Measurements from ENCODE around the gene GAS6. TPM values are rescaled to one million over a fixed set of nuclear protein-coding genes. Genes with fewer than 3 reads are reported as not detected.
A peak's percentile ranks its signal among the peaks of the same experiment; 100 is the strongest.

Gene GAS6
- total and polyA plus RNA-seq, 3 donors from 2014 or later: 193 to 575 (median 416) TPM

DNA sequence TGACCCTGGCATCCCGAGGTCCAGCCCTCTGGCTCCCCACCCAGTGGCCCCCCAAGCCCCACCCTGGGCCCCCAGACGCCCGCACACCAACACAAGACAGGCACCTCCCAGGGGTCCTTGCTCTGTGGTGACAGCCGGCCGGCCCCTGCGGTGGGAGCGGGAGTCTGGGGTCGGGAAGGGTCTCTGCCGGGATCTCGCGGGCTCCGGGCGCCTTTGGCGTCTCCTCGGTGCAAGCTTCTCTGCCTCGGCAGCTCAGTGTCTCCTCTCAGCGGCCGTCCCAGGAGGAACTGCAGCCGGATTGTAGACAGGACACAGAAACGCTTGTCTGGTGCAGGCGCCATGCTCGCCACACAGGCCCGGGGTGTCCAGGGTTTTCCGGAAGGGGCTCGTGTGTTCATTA lies 61.1 kb downstream of the GAS6 start:
- WGBS, 2 donors: 49 to 77% methylated on average over 2 to 14 of the region's 25 CpGs
- Histone ChIP-seq H3K27me3 (no peaks in the 10 kb centered on the region), H3K4me3 (no peak overlapping the region), H3K36me3 (ENCODE audit: low read depth, missing control alignments) (no peaks in the 10 kb centered on the region), H3K27ac (no peak overlapping the region), H3K9me3 (no peaks in the 10 kb centered on the region), H3K4me1 (peaks cover 3% of the 10 kb centered on the region)
- intact Hi-C loops (cut with DNase I; ENCODE audit: low total_unique reads): no loop called here
- TF ChIP-seq, protein P1, sequence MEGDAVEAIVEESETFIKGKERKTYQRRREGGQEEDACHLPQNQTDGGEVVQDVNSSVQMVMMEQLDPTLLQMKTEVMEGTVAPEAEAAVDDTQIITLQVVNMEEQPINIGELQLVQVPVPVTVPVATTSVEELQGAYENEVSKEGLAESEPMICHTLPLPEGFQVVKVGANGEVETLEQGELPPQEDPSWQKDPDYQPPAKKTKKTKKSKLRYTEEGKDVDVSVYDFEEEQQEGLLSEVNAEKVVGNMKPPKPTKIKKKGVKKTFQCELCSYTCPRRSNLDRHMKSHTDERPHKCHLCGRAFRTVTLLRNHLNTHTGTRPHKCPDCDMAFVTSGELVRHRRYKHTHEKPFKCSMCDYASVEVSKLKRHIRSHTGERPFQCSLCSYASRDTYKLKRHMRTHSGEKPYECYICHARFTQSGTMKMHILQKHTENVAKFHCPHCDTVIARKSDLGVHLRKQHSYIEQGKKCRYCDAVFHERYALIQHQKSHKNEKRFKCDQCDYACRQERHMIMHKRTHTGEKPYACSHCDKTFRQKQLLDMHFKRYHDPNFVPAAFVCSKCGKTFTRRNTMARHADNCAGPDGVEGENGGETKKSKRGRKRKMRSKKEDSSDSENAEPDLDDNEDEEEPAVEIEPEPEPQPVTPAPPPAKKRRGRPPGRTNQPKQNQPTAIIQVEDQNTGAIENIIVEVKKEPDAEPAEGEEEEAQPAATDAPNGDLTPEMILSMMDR (IDR thresholded peaks at IDR 0.05): no peak
- no peak for TF ChIP-seq POLR2A (IDR thresholded peaks at IDR 0.05)
- DNase-seq: no peak

DNA sequence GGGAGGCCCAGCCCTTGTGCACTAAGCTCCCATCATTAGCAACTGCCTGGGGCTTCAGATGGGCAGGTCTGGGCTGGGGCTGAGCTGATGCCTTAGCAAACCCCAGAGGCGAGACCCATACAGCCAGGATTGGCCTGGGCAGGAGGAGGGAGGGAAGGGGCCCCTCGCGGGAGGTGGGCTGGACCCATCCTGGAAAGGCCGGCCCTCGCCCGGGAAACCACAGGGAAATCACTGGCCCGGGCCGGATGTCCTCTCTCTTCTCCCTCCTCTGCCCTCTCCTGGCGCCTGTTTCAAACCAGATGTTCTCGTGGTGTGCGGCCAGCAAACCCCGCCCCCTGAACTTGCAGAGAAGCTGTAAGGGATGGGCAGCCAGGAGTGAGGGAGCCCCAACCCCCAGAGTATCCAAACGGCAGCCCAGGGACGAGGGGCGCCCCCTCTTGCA lies 61.8 kb downstream of the GAS6 start:
- no peak overlapping the region for H3K4me3 ChIP-seq
- H3K9me3 ChIP-seq: no peaks in the 10 kb centered on the region
- no peak overlapping the region for H3K27ac ChIP-seq
- TF ChIP-seq, protein P1 (IDR thresholded peaks at IDR 0.05): no peak
- TF ChIP-seq POLR2A (IDR thresholded peaks at IDR 0.05): no peak
- peaks cover 3% of the 10 kb centered on the region for H3K4me1 ChIP-seq
- DNase-seq: peak; percentile 81
- WGBS, 2 donors: 21 to 67% methylated on average over 5 to 15 of the region's 15 CpGs
- H3K36me3 ChIP-seq (ENCODE audit: low read depth, missing control alignments): no peaks in the 10 kb centered on the region
- no peaks in the 10 kb centered on the region for H3K27me3 ChIP-seq
- intact Hi-C loops (cut with DNase I; ENCODE audit: low total_unique reads): no loop called here

DNA sequence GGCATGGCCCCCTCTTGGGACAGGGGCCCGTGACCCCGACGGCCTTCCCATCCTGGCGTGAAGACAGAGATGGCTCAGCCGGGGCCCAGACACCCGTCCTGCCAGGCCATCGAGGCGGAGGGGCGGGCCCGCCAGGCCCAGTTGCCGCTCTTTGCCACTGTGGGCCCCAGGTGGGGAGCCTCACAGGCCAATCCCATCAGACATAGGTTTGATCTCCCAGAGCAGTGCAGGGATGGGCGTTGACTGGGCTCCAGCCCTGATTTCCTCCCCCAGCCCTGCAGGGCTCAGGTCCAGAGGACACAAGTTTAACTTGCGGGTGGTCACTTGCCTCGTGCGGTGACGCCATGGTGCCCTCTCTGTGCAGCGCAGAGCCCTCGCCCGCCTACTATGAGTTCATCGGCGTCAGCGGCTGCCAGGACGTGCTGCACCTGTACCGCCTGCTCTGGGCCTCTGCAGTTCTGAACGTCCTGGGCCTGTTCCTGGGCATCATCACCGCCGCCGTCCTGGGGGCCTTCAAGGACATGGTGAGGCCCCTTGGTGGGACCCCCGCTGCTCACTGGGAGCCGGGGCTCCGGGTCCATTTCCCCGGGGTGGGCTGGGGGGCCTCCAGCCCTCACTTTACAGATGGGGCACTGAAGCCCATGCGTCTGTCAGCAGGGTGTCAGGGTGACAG lies 62.5 kb downstream of the GAS6 start:
- Histone ChIP-seq H3K36me3 (ENCODE audit: low read depth, missing control alignments) (no peaks in the 10 kb centered on the region), H3K27ac (no peak overlapping the region), H3K27me3 (no peaks in the 10 kb centered on the region), H3K9me3 (no peaks in the 10 kb centered on the region), H3K4me1 (peaks cover 3% of the 10 kb centered on the region), H3K4me3 (no peak overlapping the region)
- DNase-seq: no peak
- no peak for TF ChIP-seq POLR2A (IDR thresholded peaks at IDR 0.05)
- TF ChIP-seq, protein P1 (IDR thresholded peaks at IDR 0.05): no peak
- 87 to 100% methylated on average over 11 to 33 of the region's 33 CpGs for WGBS, 2 donors
- intact Hi-C loops (cut with DNase I; ENCODE audit: low total_unique reads): no loop called here

DNA sequence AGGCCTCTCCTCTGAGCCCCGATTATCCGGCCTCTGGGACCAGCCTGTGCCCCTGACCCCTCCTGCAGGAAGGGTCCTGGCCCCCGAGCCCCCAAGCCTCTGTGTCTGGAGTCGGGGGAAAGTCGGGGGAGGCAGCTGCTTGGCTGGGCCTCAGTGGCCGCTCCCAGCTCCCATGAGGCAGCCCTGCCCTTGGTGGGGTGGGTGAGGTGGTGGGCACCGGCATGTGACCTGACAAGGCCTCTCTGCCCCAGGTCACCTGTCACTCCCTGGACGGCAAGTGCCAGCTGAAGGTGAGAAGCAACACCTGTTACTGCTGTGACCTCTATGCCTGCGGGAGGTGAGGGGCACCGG lies 63.3 kb downstream of the GAS6 start:
- DNase-seq: no peak
- H3K36me3 ChIP-seq (ENCODE audit: low read depth, missing control alignments): no peaks in the 10 kb centered on the region
- no peaks in the 10 kb centered on the region for H3K27me3 ChIP-seq
- H3K9me3 ChIP-seq: no peaks in the 10 kb centered on the region
- H3K4me3 ChIP-seq: no peak overlapping the region
- 82 to 91% methylated on average over 5 to 9 of the region's 10 CpGs for WGBS, 2 donors
- H3K27ac ChIP-seq: no peak overlapping the region
- TF ChIP-seq, protein P1 (IDR thresholded peaks at IDR 0.05): no peak
- TF ChIP-seq POLR2A (IDR thresholded peaks at IDR 0.05): no peak
- H3K4me1 ChIP-seq: peaks cover 3% of the 10 kb centered on the region
- intact Hi-C loops (cut with DNase I; ENCODE audit: low total_unique reads): no loop called here

DNA sequence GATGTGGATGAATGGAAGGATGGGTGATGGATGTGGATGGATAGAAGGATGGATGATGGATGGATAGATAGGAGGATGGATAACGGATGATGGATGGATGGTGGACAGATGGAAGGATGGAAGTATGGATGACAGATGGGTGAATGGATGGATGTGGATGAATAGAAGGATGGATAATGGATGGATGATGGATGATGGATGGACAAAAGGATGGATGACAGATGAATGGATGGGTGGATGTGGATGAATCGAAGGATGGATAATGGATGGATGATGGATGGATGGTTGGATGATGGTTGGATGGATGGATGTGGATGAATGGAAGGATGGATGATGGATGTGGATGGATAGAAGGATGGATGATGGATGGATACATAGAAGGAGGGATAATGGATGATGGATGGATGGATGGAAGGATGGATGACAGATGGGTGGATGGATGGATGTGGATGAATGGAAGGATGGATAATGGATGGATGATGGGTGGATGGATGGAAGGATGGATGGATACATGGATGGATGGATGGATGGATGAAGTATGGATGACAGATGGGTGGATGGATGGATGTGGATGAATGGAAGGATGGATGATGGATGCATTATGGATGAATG lies 65.6 kb downstream of the GAS6 start:
- Histone ChIP-seq H3K36me3 (ENCODE audit: low read depth, missing control alignments) (no peaks in the 10 kb centered on the region), H3K9me3 (no peaks in the 10 kb centered on the region), H3K27me3 (no peaks in the 10 kb centered on the region), H3K4me1 (peaks cover 3% of the 10 kb centered on the region), H3K4me3 (no peak overlapping the region), H3K27ac (no peak overlapping the region)
- no peak for TF ChIP-seq POLR2A (IDR thresholded peaks at IDR 0.05)
- TF ChIP-seq, protein P1 (IDR thresholded peaks at IDR 0.05): no peak
- intact Hi-C loops (cut with DNase I; ENCODE audit: low total_unique reads): no loop called here
- DNase-seq: no peak
- 91 to 94% methylated on average over 2 of the region's 2 CpGs for WGBS, 2 donors
